Sigmoid colon (tissue), 4 donors: ENCODE results near the gene TRAF2.

Source experiments
- EP300 ChIP-seq, 4 donors: sonication (generic); formaldehyde crosslinking; IDR thresholded peaks; one replicate each; pipeline ENCODE4 v1.6.1; 2017; ENCODE audit warnings: antibody characterized with exemption in 4 of 4
- POLR2AphosphoS5 ChIP-seq, 4 donors: sonication (generic); formaldehyde crosslinking; IDR thresholded peaks; one replicate each; pipeline ENCODE4 v1.6.1; 2017; ENCODE audit warnings: antibody characterized with exemption in 4 of 4

- TF ChIP-seq POLR2AphosphoS5 (IDR thresholded peaks at IDR 0.05): no peak
- TF ChIP-seq EP300 (IDR thresholded peaks at IDR 0.05): no peak
These were observed 40.7 kb upstream of the TRAF2 start for GRCh38 chr9:136845465-136846260.
